HCT116 (cell line): ENCODE results near the gene GYPB. TPM values are rescaled to one million over a fixed set of nuclear protein-coding genes. Genes with fewer than 3 reads are reported as not detected.
"Not testable (repeated sequence)": the region's sequence is repeated elsewhere in the genome, so short reads cannot be mapped to it uniquely, and the experiment has no call there.

Source experiments
- ATAC-seq: fragments of 200-7000 bp; cut with Tn5 transposase; 2 replicates; pipeline ENCODE4 v1.9.1; 2020; ENCODE audit warnings: mild to moderate bottlenecking, moderate library complexity
- BruUV-seq: library from RNA; stranded (reverse); fragments of 400-500 nt; replicated peaks from 2 replicates; lab custom pipeline; 2021; lab: Mats Ljungman, UMichigan
- CTCF ChIA-PET: fragments of 300-600 bp; sonication (Branson Sonifier 250); formaldehyde crosslinking; loops from one replicate; lab custom pipeline; 2021; ENCODE audit warnings: antibody characterized with exemption; lab: Charles Lee
- POLR2A ChIA-PET: fragments of 300-600, 350-600 bp; sonication (Branson Sonifier 250); formaldehyde crosslinking; loops from one replicate; lab custom pipeline; 2021; ENCODE audit warnings: antibody characterized with exemption; lab: Charles Lee
- RAD21 ChIA-PET, 2 experiments: fragments of 300-600 bp; sonication (Branson Sonifier 250); formaldehyde crosslinking; loops; one replicate each; lab custom pipeline; 2023; ENCODE audit warnings: low total read pairs in 2 of 2; ENCODE audit not compliant: uncharacterized antibody in 2 of 2, unreplicated experiment in 2 of 2, low non-redundant PET in 1 of 2; lab: Charles Lee
- DNase-seq: peaks from one replicate; pipeline ENCODE4 v3.0.0-alpha.2; 2010; ENCODE audit warnings: low read depth, low spot score
- H2AFZ ChIP-seq: fragments of 200-600 bp; shearing (Covaris generic), sonication (generic); 2 replicates; pipeline ENCODE4 v1.6.1; 2017; ENCODE audit warnings: low read depth, mixed run types, mixed read lengths, antibody characterized with exemption, low read length; ENCODE audit not compliant: poor library complexity, severe bottlenecking
- H3K27ac ChIP-seq: 2 replicates; pipeline ENCODE4 v1.5.1; 2012; ENCODE audit warnings: low read depth, low read length
- H3K27me3 ChIP-seq: fragments of 200-600 bp; sonication (generic); 2 replicates; pipeline ENCODE4 v1.6.1; 2016; ENCODE audit warnings: mixed run types, low read length, mixed read lengths; ENCODE audit not compliant: insufficient read depth
- H3K36me3 ChIP-seq, 2 experiments: fragments of 200-500 bp in 1 of 2; fragments of 200-600 bp in 1 of 2; sonication (Bioruptor generic) in 1 of 2; sonication (generic) in 1 of 2; 2 replicates each; pipeline versions ENCODE4 v1.5.1 to v1.6.1; 2014 to 2016; ENCODE audit warnings: low read length in 2 of 2, inconsistent platforms in 1 of 2, mixed read lengths in 1 of 2, mixed run types in 1 of 2; ENCODE audit not compliant: insufficient read depth in 2 of 2, control insufficient read depth in 1 of 2
- H3K4me1 ChIP-seq, 2 experiments: fragments of 200-600 bp in 1 of 2; sonication (generic) in 1 of 2; 2 replicates each; pipeline versions ENCODE4 v1.5.1 to v1.6.1; 2012 to 2017; ENCODE audit warnings: low read length in 2 of 2, inconsistent platforms in 1 of 2, mild to moderate bottlenecking in 1 of 2, mixed read lengths in 1 of 2, mixed run types in 1 of 2, moderate library complexity in 1 of 2; ENCODE audit not compliant: insufficient read depth in 2 of 2, control insufficient read depth in 1 of 2
- H3K4me2 ChIP-seq: fragments of 200-600 bp; sonication (generic); 2 replicates; pipeline ENCODE4 v1.6.1; 2017; ENCODE audit warnings: mixed run types, low read length, mixed read lengths
- H3K4me3 ChIP-seq, 2 experiments: fragments of 200-600 bp in 1 of 2; sonication (generic) in 1 of 2; replicated peaks in 1 of 2; 2 replicates each; pipeline ENCODE4 v1.5.1; 2011 to 2016; ENCODE audit warnings: low read length in 2 of 2, control low read depth in 1 of 2, low read depth in 1 of 2, mild to moderate bottlenecking in 1 of 2, mixed read lengths in 1 of 2, mixed run types in 1 of 2
- H3K79me2 ChIP-seq: fragments of 200-600 bp; sonication (generic); 2 replicates; pipeline ENCODE4 v1.6.1; 2017; ENCODE audit warnings: mild to moderate bottlenecking, mixed run types, low read length, moderate library complexity, mixed read lengths; ENCODE audit not compliant: insufficient read depth
- H3K9ac ChIP-seq: fragments of 200-600 bp; sonication (generic); 2 replicates; pipeline ENCODE4 v1.6.1; 2016; ENCODE audit warnings: low read length, mixed read lengths
- H3K9me2 ChIP-seq: fragments of 200-600 bp; sonication (generic), shearing (Covaris generic); 2 replicates; pipeline ENCODE4 v1.6.1; 2017; ENCODE audit warnings: mixed run types, mild to moderate bottlenecking, moderate library complexity; ENCODE audit not compliant: insufficient read depth
- H3K9me3 ChIP-seq, 2 experiments: fragments of 200-500 bp in 1 of 2; fragments of 200-600 bp in 1 of 2; sonication (Bioruptor generic) in 1 of 2; sonication (generic) in 1 of 2; 2 replicates each; pipeline ENCODE4 v1.6.1; 2014 to 2017; ENCODE audit warnings: low read length in 2 of 2, mixed read lengths in 2 of 2, inconsistent platforms in 1 of 2, low read depth in 1 of 2, mild to moderate bottlenecking in 1 of 2, mixed run types in 1 of 2, moderate library complexity in 1 of 2; ENCODE audit not compliant: control insufficient read depth in 1 of 2, insufficient read depth in 1 of 2
- H4K20me1 ChIP-seq: fragments of 200-600 bp; sonication (generic), shearing (Covaris generic); 2 replicates; pipeline ENCODE4 v1.6.1; 2017; ENCODE audit warnings: mixed run types, mild to moderate bottlenecking, moderate library complexity; ENCODE audit not compliant: insufficient read depth
- ATF3 ChIP-seq: IDR thresholded peaks from 2 replicates; pipeline ENCODE4 v1.6.1; 2012
- FOSL1 ChIP-seq: IDR thresholded peaks from 2 replicates; pipeline ENCODE4 v1.6.1; 2012; ENCODE audit warnings: low read depth
- POLR2AphosphoS5 ChIP-seq: IDR thresholded peaks from 2 replicates; pipeline ENCODE4 v1.6.1; 2011; ENCODE audit warnings: mild to moderate bottlenecking, low read depth, low read length, moderate library complexity
- TCF7L2 ChIP-seq: IDR thresholded peaks from 2 replicates; pipeline ENCODE4 v1.7.0; 2011; ENCODE audit warnings: borderline replicate concordance, inconsistent platforms; ENCODE audit not compliant: insufficient read depth, insufficient read length; ENCODE audit errors: extremely low read depth
- YY1 ChIP-seq: IDR thresholded peaks from 2 replicates; pipeline ENCODE4 v1.6.1; 2011; ENCODE audit warnings: low read length, low read depth, moderate library complexity, mild to moderate bottlenecking; ENCODE audit not compliant: insufficient replicate concordance; ENCODE audit errors: extremely low read depth
- ZBTB33 ChIP-seq: IDR thresholded peaks from 2 replicates; pipeline ENCODE4 v1.6.1; 2011; ENCODE audit warnings: mild to moderate bottlenecking, low read length, moderate library complexity; ENCODE audit not compliant: insufficient replicate concordance; ENCODE audit errors: extremely low read depth
- ZFX ChIP-seq: fragments of 450-650 bp; IDR thresholded peaks from 2 replicates; pipeline ENCODE4 v1.6.1; 2017
- intact Hi-C: fragments of 100-400 bp; cut with micrococcal nuclease; formaldehyde crosslinking; loops from 2 replicates; pipeline ENCODE4 v1.10.0; 2022
- total RNA-seq: library from RNA; stranded (reverse); gene quantifications from one replicate; pipeline ENCODE4 v1.2.1, GENCODE V29; 2021; ENCODE audit not compliant: unreplicated experiment

Gene GYPB
- total RNA-seq, 1 experiment from 2014 or later: not detected

DNA sequence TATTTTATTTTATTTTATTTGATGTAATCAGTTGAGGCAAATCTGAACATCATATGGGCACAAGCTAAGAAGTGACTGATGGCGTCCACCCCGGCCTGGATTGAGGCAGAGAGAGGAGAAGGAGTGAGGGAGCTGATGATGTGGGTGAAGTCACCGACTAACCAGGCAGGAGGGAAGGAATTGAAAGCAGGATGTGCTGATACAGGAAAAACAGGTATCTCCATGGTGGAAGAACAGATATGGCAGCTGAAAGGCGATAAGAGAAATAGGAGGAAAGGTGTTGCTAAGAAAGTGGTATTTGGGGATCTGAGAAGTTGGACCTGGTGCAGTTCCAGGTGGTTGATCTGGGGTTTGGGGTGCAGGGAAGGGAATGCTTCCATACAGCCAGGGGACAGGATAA lies 37.6 kb upstream of the GYPB start:
- Histone ChIP-seq H3K9ac (no peak overlapping the region), H3K4me3 (no peak overlapping the region), H3K4me1 (no peaks in the 10 kb centered on the region), H3K4me2 (no peak overlapping the region), H3K27ac (no peak overlapping the region), H3K27me3 (no peaks in the 10 kb centered on the region), H3K9me3 (no peaks in the 10 kb centered on the region), H3K36me3 (no peaks in the 10 kb centered on the region), H2AFZ (no peak overlapping the region), H3K79me2 (no peaks in the 10 kb centered on the region), H4K20me1 (no peaks in the 10 kb centered on the region), H3K9me2 (no peaks in the 10 kb centered on the region)
- DNase-seq (no peak), ATAC-seq (no peak)
- POLR2A ChIA-PET: no interaction called here
- no TSS peak for BruUV-seq
- CTCF ChIA-PET: no interaction called here
- intact Hi-C loops: no loop called here
- RAD21 ChIA-PET: no interaction called here
- no peak for TF ChIP-seq FOSL1
- no peak for TF ChIP-seq ZFX
- no peak for TF ChIP-seq POLR2AphosphoS5
- no peak for TF ChIP-seq TCF7L2
- no peak for TF ChIP-seq ZBTB33
- no peak for TF ChIP-seq ATF3
- TF ChIP-seq YY1: no peak

DNA sequence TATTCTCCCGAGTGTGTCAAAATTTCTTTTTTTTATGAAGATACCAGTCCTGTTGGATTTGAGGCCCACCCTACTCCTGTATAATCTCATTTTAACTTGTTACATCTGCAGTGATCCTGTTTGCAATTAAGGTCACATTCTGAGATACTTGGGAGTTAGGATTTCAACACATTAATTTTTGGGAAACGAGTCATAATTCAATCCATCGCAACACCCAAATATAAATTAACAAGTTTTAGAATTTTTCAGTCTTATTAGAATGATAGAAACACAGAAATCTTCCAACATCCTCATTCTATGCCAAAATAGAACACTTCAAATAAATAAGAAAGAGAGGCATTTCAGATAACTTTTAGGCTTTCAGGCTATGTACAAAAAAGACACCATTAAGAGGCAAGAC lies 36.2 kb upstream of the GYPB start:
- intact Hi-C loops, H4K20me1 ChIP-seq, CTCF ChIA-PET, H3K9me3 ChIP-seq, H3K4me2 ChIP-seq, H3K9me2 ChIP-seq, DNase-seq, H3K9ac ChIP-seq, ATAC-seq, H3K79me2 ChIP-seq, H3K27me3 ChIP-seq, H3K27ac ChIP-seq, POLR2A ChIA-PET, RAD21 ChIA-PET, H3K36me3 ChIP-seq, H3K4me1 ChIP-seq, H3K4me3 ChIP-seq, H2AFZ ChIP-seq, BruUV-seq: not testable (repeated sequence)

GRCh38 chr4:144051494-144051893 lies 32.3 kb upstream of the GYPB start:
- POLR2A ChIA-PET, H3K79me2 ChIP-seq, H3K27me3 ChIP-seq, H3K36me3 ChIP-seq, H3K27ac ChIP-seq, H3K4me2 ChIP-seq, H3K4me3 ChIP-seq, H4K20me1 ChIP-seq, H3K9me2 ChIP-seq, ATAC-seq, DNase-seq, H3K4me1 ChIP-seq, CTCF ChIA-PET, H3K9me3 ChIP-seq, BruUV-seq, H3K9ac ChIP-seq, RAD21 ChIA-PET, intact Hi-C loops: not testable (repeated sequence)
- peak overlapping the region; percentile 9 for H2AFZ ChIP-seq
